HepG2 (cell line): ENCODE results near the gene PDE3B. TPM values are rescaled to one million over a fixed set of nuclear protein-coding genes. Genes with fewer than 3 reads are reported as not detected.
A peak's percentile ranks its signal among the peaks of the same experiment; 100 is the strongest.

Source experiments
- ADNP ChIP-seq: sonication (generic); formaldehyde crosslinking; IDR thresholded peaks from 2 replicates; pipeline ENCODE4 v1.4.0; 2020; ENCODE audit warnings: missing genetic modification reagents
- DNMT1 ChIP-seq: sonication (generic); formaldehyde crosslinking; IDR thresholded peaks from 2 replicates; pipeline ENCODE4 v1.5.1; 2020; ENCODE audit warnings: mild to moderate bottlenecking, missing genetic modification reagents
- FOSL2 ChIP-seq: sonication (generic); formaldehyde crosslinking; IDR thresholded peaks from 2 replicates; pipeline ENCODE4 v1.4.0; 2020; ENCODE audit warnings: missing genetic modification reagents
- FOXM1 ChIP-seq: sonication (generic); formaldehyde crosslinking; IDR thresholded peaks from 2 replicates; pipeline ENCODE4 v1.5.0; 2020; ENCODE audit warnings: missing genetic modification reagents
- MAFG ChIP-seq: sonication (generic); formaldehyde crosslinking; IDR thresholded peaks from 2 replicates; pipeline ENCODE4 v1.5.1; 2020; ENCODE audit warnings: mild to moderate bottlenecking, missing genetic modification reagents
- RBM39 ChIP-seq: fragments of 200-400 bp; formaldehyde crosslinking; IDR thresholded peaks from one replicate; pipeline ENCODE4 v1.6.1; 2018; ENCODE audit warnings: antibody characterized with exemption, mild to moderate bottlenecking, low read depth, low read length; ENCODE audit not compliant: poor library complexity, severe bottlenecking
- SIN3A ChIP-seq: IDR thresholded peaks from 2 replicates; pipeline ENCODE4 v1.6.1; 2011; ENCODE audit warnings: low read depth, mild to moderate bottlenecking, control low read depth, low read length, borderline replicate concordance
- SOX5 ChIP-seq: IDR thresholded peaks from 2 replicates; pipeline ENCODE4 v1.6.1; 2016; ENCODE audit warnings: borderline replicate concordance
- SRF ChIP-seq: IDR thresholded peaks from 2 replicates; pipeline ENCODE4 v1.6.1; 2011; ENCODE audit warnings: mild to moderate bottlenecking, low read depth, low read length, moderate library complexity
- ZGPAT ChIP-seq: IDR thresholded peaks from 2 replicates; pipeline ENCODE4 v1.6.1; 2016; ENCODE audit warnings: mild to moderate bottlenecking
- ZNF263 ChIP-seq: sonication (generic); formaldehyde crosslinking; IDR thresholded peaks from 2 replicates; pipeline ENCODE4 v1.4.0; 2020; ENCODE audit warnings: missing genetic modification reagents
- ZNF281 ChIP-seq: sonication (generic); formaldehyde crosslinking; IDR thresholded peaks from 2 replicates; pipeline ENCODE4 v1.4.0; 2020; ENCODE audit warnings: missing genetic modification reagents, borderline replicate concordance
- ZNF431 ChIP-seq: sonication (generic); formaldehyde crosslinking; IDR thresholded peaks from 2 replicates; pipeline ENCODE4 v1.9.0; 2022; ENCODE audit warnings: missing genetic modification reagents, low read depth, mild to moderate bottlenecking, borderline replicate concordance
- ZNF496 ChIP-seq: sonication (generic); formaldehyde crosslinking; IDR thresholded peaks from 2 replicates; pipeline ENCODE4 v1.8.1; 2023; ENCODE audit warnings: mild to moderate bottlenecking, moderate library complexity, missing genetic modification reagents; ENCODE audit not compliant: insufficient replicate concordance
- ZNF563 ChIP-seq: sonication (generic); formaldehyde crosslinking; IDR thresholded peaks from 2 replicates; pipeline ENCODE4 v1.8.0; 2022; ENCODE audit warnings: mild to moderate bottlenecking, moderate library complexity, missing genetic modification reagents
- ZNF564 ChIP-seq: sonication (generic); formaldehyde crosslinking; IDR thresholded peaks from 2 replicates; pipeline ENCODE4 v1.8.1; 2023; ENCODE audit warnings: mild to moderate bottlenecking, missing genetic modification reagents
- polyA plus RNA-seq, 8 experiments: library from polyadenylated mRNA; depleted of rRNA in 3 of 8; stranded (reverse) in 7 of 8; unstranded in 1 of 8; fragments of >200 nt; fragmentation: Illumina TruSeq in 4 of 8; extraction: Trizol in 4 of 8; gene quantifications; 2 replicates each; pipeline versions ENCODE4 v1.2.1 to v1.2.3, GENCODE V29; 2011 to 2016; ENCODE audit warnings: low read depth in 4 of 8, missing spikeins in 1 of 8, mixed read lengths in 1 of 8; ENCODE audit not compliant: insufficient read depth in 1 of 8
- total RNA-seq, 5 experiments: library from RNA; depleted of rRNA; stranded (reverse); fragments of >200 nt; fragmentation: Illumina TruSeq; extraction: Trizol; gene quantifications; 2 replicates each; pipeline ENCODE4 v1.2.3, GENCODE V29; 2016; ENCODE audit warnings: low read depth in 1 of 5
- TF ChIP-seq, protein P1 (sequence below): sonication (generic); formaldehyde crosslinking; IDR thresholded peaks from 2 replicates; pipeline ENCODE4 v1.4.0; 2020; ENCODE audit warnings: missing genetic modification reagents
- TF ChIP-seq, protein P2 (sequence below): sonication (generic); formaldehyde crosslinking; IDR thresholded peaks from 2 replicates; pipeline ENCODE4 v1.4.0; 2020; ENCODE audit warnings: mild to moderate bottlenecking, missing genetic modification reagents
- TF ChIP-seq, protein P3 (sequence below), 2 experiments: sonication (generic) in 1 of 2; formaldehyde crosslinking in 1 of 2; IDR thresholded peaks; 2 replicates each; pipeline versions ENCODE4 v1.4.0 to v1.6.1; 2018 to 2020; ENCODE audit warnings: missing genetic modification reagents in 2 of 2, borderline replicate concordance in 1 of 2, low read depth in 1 of 2, mild to moderate bottlenecking in 1 of 2, missing biosample characterization in 1 of 2

Gene PDE3B
- total and polyA plus RNA-seq, 2 of the 13 experiments (the other 11 are each of a cell fraction or from before 2014, with no cell fraction given), result 14.1 to 26.5 TPM

- TF ChIP-seq ZGPAT, result peak; percentile 80; the same call in 1 of the 2 replicates
- TF ChIP-seq, protein P1, sequence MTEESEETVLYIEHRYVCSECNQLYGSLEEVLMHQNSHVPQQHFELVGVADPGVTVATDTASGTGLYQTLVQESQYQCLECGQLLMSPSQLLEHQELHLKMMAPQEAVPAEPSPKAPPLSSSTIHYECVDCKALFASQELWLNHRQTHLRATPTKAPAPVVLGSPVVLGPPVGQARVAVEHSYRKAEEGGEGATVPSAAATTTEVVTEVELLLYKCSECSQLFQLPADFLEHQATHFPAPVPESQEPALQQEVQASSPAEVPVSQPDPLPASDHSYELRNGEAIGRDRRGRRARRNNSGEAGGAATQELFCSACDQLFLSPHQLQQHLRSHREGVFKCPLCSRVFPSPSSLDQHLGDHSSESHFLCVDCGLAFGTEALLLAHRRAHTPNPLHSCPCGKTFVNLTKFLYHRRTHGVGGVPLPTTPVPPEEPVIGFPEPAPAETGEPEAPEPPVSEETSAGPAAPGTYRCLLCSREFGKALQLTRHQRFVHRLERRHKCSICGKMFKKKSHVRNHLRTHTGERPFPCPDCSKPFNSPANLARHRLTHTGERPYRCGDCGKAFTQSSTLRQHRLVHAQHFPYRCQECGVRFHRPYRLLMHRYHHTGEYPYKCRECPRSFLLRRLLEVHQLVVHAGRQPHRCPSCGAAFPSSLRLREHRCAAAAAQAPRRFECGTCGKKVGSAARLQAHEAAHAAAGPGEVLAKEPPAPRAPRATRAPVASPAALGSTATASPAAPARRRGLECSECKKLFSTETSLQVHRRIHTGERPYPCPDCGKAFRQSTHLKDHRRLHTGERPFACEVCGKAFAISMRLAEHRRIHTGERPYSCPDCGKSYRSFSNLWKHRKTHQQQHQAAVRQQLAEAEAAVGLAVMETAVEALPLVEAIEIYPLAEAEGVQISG (CRISPR knock-in tag), result peak; percentile 32; the same call in 1 of the 2 replicates
- no peak for TF ChIP-seq FOXM1 (CRISPR knock-in tag)
- peak; percentile 1; the same call in 1 of the 2 replicates for TF ChIP-seq ZNF281 (CRISPR knock-in tag)
- TF ChIP-seq ZNF496, result no peak
- TF ChIP-seq RBM39, result peak; percentile 66
- TF ChIP-seq ZNF564 (CRISPR knock-in tag), result peak; percentile 28; the same call in 1 of the 2 replicates
- no peak; the same call in 1 of the 2 replicates for TF ChIP-seq ZNF263 (CRISPR knock-in tag)
- 0 out of 2 replicates have a peak, but pooled peaks have one; percentile 6 for TF ChIP-seq DNMT1 (CRISPR knock-in tag)
- peak; percentile 14; the same call in 1 of the 2 replicates for TF ChIP-seq FOSL2 (CRISPR knock-in tag)
- TF ChIP-seq MAFG (CRISPR knock-in tag), result no peak
- TF ChIP-seq ZNF563, result peak; percentile 63; the same call in 1 of the 2 replicates
- TF ChIP-seq SOX5 (CRISPR knock-in tag), result 0 out of 2 replicates have a peak, but pooled peaks have one; percentile 20
- TF ChIP-seq ADNP (CRISPR knock-in tag), result no peak
- no peak for TF ChIP-seq SRF
- TF ChIP-seq, protein P2, sequence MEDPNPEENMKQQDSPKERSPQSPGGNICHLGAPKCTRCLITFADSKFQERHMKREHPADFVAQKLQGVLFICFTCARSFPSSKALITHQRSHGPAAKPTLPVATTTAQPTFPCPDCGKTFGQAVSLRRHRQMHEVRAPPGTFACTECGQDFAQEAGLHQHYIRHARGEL, result no peak
- TF ChIP-seq ZNF431 (CRISPR knock-in tag), result 0 out of 2 replicates have a peak, but pooled peaks have one; percentile 39
- peak; percentile 59; the same call in 1 of the 2 replicates for TF ChIP-seq SIN3A
- TF ChIP-seq, protein P3, sequence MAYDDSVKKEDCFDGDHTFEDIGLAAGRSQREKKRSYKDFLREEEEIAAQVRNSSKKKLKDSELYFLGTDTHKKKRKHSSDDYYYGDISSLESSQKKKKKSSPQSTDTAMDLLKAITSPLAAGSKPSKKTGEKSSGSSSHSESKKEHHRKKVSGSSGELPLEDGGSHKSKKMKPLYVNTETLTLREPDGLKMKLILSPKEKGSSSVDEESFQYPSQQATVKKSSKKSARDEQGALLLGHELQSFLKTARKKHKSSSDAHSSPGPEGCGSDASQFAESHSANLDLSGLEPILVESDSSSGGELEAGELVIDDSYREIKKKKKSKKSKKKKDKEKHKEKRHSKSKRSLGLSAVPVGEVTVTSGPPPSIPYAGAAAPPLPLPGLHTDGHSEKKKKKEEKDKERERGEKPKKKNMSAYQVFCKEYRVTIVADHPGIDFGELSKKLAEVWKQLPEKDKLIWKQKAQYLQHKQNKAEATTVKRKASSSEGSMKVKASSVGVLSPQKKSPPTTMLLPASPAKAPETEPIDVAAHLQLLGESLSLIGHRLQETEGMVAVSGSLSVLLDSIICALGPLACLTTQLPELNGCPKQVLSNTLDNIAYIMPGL (CRISPR knock-in tag; IDR thresholded peaks at IDR 0.05; ENCODE audit: borderline replicate concordance in 1 of 2, low read depth in 1 of 2), result peak in 1 of 2 experiments; percentile 74; a peak in 1 of 4 replicates
Observed at GRCh38 chr11:14643697-14644225, at the start of gene PDE3B (continued).
